T-cell (primary cell): ENCODE measurements around the gene NAV2. TPM values are rescaled to one million over a fixed set of nuclear protein-coding genes. Genes with fewer than 3 reads are reported as not detected.

Experiments
- ATAC-seq, 4 experiments: fragments of 200-7000 bp in 3 of 4; fragments of 150-1000 bp in 1 of 4; cut with Tn5 transposase; replicated peaks in 1 of 4; 1 replicate in 3 of 4; 2 replicates in 1 of 4; pipeline ENCODE4 v1.10.0; 2021; ENCODE audit warnings: moderate library complexity in 3 of 4, mild to moderate bottlenecking in 2 of 4, moderate number of reproducible peaks in 1 of 4
- CTCF ChIA-PET, 2 donors: fragments of 300-600 bp; sonication (Branson Sonifier 250); formaldehyde crosslinking; loops; one replicate each; lab custom pipeline; 2022; ENCODE audit warnings: antibody characterized with exemption in 2 of 2; lab: Charles Lee
- POLR2A ChIA-PET, 2 donors: fragments of 300-600 bp; sonication (Branson Sonifier 250); formaldehyde crosslinking; loops; one replicate each; lab custom pipeline; 2022; ENCODE audit warnings: antibody characterized with exemption in 2 of 2; lab: Charles Lee
- DNase-seq, 35 experiments: peaks; one replicate each; pipeline versions ENCODE4 v3.0.0 to v3.0.0-alpha.2; 2013 to 2023
- H3K27ac ChIP-seq: one replicate; pipeline ENCODE4 v1.5.1; 2013; ENCODE audit warnings: low read length
- H3K27me3 ChIP-seq, 2 experiments: replicated peaks in 1 of 2; 1 replicate in 1 of 2; 2 replicates in 1 of 2; pipeline versions ENCODE4 v1.6.1 to v1.7.0; 2013; ENCODE audit warnings: low read length in 1 of 2, mixed read lengths in 1 of 2; ENCODE audit not compliant: control insufficient read depth in 2 of 2, insufficient read depth in 2 of 2; ENCODE audit errors: extremely low read depth in 1 of 2
- H3K36me3 ChIP-seq, 2 donors: 1 replicate in 1 of 2; 2 replicates in 1 of 2; pipeline versions ENCODE4 v1.6.1 to v1.7.0; 2013; ENCODE audit warnings: low read length in 1 of 2; ENCODE audit not compliant: control insufficient read depth in 2 of 2, insufficient read depth in 1 of 2; ENCODE audit errors: extremely low read depth in 1 of 2
- H3K4me1 ChIP-seq, 2 experiments: 1 replicate in 1 of 2; 2 replicates in 1 of 2; pipeline versions ENCODE4 v1.6.1 to v1.7.0; 2013; ENCODE audit warnings: low read length in 2 of 2, mixed read lengths in 1 of 2; ENCODE audit not compliant: insufficient read depth in 2 of 2, control insufficient read depth in 1 of 2; ENCODE audit errors: extremely low read depth in 1 of 2
- H3K4me3 ChIP-seq, 2 donors: 1 replicate in 1 of 2; 2 replicates in 1 of 2; pipeline versions ENCODE4 v1.5.1 to v1.7.0; 2013; ENCODE audit warnings: mild to moderate bottlenecking in 2 of 2, low read length in 1 of 2, moderate library complexity in 1 of 2; ENCODE audit not compliant: control insufficient read depth in 1 of 2; ENCODE audit errors: extremely low read depth in 1 of 2
- H3K9me3 ChIP-seq: 2 replicates; pipeline ENCODE4 v1.7.0; 2013
- H3K27ac Mint-ChIP-seq, 2 donors: one replicate each; pipeline ENCODE4 v1.8.0; 2020 to 2021; ENCODE audit warnings: mild to moderate bottlenecking in 2 of 2, mixed read lengths in 2 of 2
- H3K27me3 Mint-ChIP-seq, 2 donors: one replicate each; pipeline ENCODE4 v1.8.0; 2021 to 2022; ENCODE audit warnings: mixed read lengths in 2 of 2
- H3K36me3 Mint-ChIP-seq: one replicate; pipeline ENCODE4 v1.8.0; 2021; ENCODE audit warnings: mixed read lengths
- H3K4me1 Mint-ChIP-seq, 3 donors: one replicate each; pipeline ENCODE4 v1.8.0; 2020 to 2022; ENCODE audit warnings: mixed read lengths in 3 of 3, mild to moderate bottlenecking in 1 of 3
- H3K4me3 Mint-ChIP-seq, 3 donors: one replicate each; pipeline ENCODE4 v1.8.0; 2020 to 2022; ENCODE audit warnings: mild to moderate bottlenecking in 3 of 3, mixed read lengths in 3 of 3, moderate library complexity in 3 of 3
- H3K9me3 Mint-ChIP-seq, 3 donors: one replicate each; pipeline ENCODE4 v1.8.0; 2020 to 2022; ENCODE audit warnings: mixed read lengths in 3 of 3
- WGBS: methylation state at CpG from one replicate; pipeline ENCODE4 v1.1.5; 2013; ENCODE audit warnings: missing lambda C conversion rate; ENCODE audit not compliant: insufficient coverage; 5-methylcytosine and 5-hydroxymethylcytosine counted together
- total RNA-seq, 35 experiments: library from RNA in 6 of 35; stranded (reverse) in 6 of 35; fragments of 120-200 nt in 1 of 35; gene quantifications; one replicate each; pipeline versions ENCODE4 v1.2.1 to v1.2.4 and lab custom pipeline; 2013 to 2026

The NAV2 gene
- total RNA-seq, 5 donors from 2014 or later (not counting 1 experiment from before 2014, with no cell fraction given): 0.55 to 3.0 (median 1.8) TPM

DNA sequence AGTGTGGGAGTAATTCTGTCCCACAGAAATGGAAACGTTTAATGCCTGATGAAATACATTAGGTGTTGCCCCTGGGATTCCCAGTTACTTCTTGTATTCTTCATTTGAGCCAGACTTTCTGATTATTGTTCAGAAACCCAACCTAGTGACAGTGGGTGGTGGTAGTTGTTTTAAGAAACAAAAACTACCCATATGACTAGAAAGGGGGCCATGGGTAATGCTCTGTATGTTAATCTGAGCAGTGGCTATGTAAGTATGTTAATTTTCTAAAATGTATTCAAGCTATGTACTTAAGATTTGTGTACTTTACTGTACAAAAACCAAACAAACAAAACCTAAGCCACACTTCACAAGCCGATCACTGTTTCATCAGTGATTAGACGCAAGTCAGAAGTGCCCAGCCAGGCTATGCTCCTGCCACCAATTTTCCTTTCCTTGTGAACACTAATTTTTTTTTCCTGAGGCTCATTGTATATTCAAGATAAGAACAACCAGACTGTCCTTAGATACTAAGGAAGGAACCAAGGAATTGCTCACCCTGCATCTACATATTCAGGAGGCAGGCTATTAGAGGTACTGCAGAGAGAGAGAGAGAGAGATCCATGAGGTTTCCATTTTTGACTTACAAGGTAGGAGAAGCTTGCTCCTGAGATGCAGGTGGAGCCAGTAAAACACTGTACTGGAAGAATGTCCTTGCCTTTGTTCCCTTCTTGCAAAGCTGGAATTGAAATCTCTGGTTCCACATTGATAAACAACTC, 324.9 kb downstream of the NAV2 start:
- ChIA-PET CTCF (no interaction called here), POLR2A (no interaction called here)
- no peaks in the 10 kb centered on the region for H3K36me3 Mint-ChIP-seq
- Histone ChIP-seq H3K27me3 (peaks cover 0 to 6% of the 10 kb centered on the region in 2 experiments), H3K4me1 (no peaks in the 10 kb centered on the region), H3K9me3 (no peaks in the 10 kb centered on the region), H3K4me3 (no peak overlapping the region), H3K36me3 (no peaks in the 10 kb centered on the region), H3K27ac (no peak overlapping the region)
- H3K4me3 Mint-ChIP-seq: no peak overlapping the region
- H3K27ac Mint-ChIP-seq: no peak overlapping the region
- no peaks in the 10 kb centered on the region for H3K4me1 Mint-ChIP-seq
- 64% methylated on average over 2 of the region's 3 CpGs for WGBS
- H3K9me3 Mint-ChIP-seq: no peaks in the 10 kb centered on the region
- no peak for ATAC-seq
- DNase-seq: no peak
- peaks cover 0 to 28% of the 10 kb centered on the region in 2 donors for H3K27me3 Mint-ChIP-seq

DNA sequence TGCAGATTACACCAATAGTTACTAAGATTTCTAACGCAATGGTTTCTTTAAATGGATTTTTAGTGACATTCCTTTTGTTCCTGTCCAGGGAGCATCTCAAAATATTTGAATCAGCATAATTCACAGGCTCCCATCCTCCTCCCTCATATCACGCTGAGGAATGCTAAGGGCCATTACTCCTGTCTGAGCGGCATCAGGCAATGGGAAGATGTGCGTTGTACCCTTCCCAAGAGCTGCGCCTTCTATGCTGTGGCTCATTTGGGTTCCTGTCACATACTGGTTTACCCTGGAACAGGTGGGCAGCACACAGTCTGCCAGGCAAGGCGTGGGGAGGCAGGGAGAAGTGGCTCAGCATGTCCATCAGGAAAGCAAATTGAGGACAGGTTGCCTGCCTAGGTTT, 325.8 kb downstream of the NAV2 start:
- ATAC-seq: no peak
- no peaks in the 10 kb centered on the region for H3K4me1 ChIP-seq
- ChIA-PET POLR2A (no interaction called here), CTCF (no interaction called here)
- no peaks in the 10 kb centered on the region for H3K36me3 Mint-ChIP-seq
- DNase-seq: no peak
- no peaks in the 10 kb centered on the region for H3K4me1 Mint-ChIP-seq
- H3K27me3 ChIP-seq: peaks cover 0 to 6% of the 10 kb centered on the region in 2 experiments
- no peak overlapping the region for H3K4me3 Mint-ChIP-seq
- WGBS: 86% methylated on average over 5 of the region's 6 CpGs
- H3K9me3 Mint-ChIP-seq: no peaks in the 10 kb centered on the region
- H3K27ac Mint-ChIP-seq: no peak overlapping the region
- no peak overlapping the region for H3K27ac ChIP-seq
- H3K4me3 ChIP-seq: no peak overlapping the region
- H3K27me3 Mint-ChIP-seq: peaks cover 0 to 25% of the 10 kb centered on the region in 2 donors
- no peaks in the 10 kb centered on the region for H3K9me3 ChIP-seq
- H3K36me3 ChIP-seq: no peaks in the 10 kb centered on the region

GRCh38 chr11:20038972-20039371, 326.3 kb downstream of the NAV2 start:
- no peaks in the 10 kb centered on the region for H3K4me1 Mint-ChIP-seq
- POLR2A ChIA-PET: no interaction called here
- CTCF ChIA-PET: no interaction called here
- Histone ChIP-seq H3K36me3 (no peaks in the 10 kb centered on the region), H3K27me3 (peaks cover 0 to 6% of the 10 kb centered on the region in 2 experiments), H3K4me1 (no peaks in the 10 kb centered on the region), H3K9me3 (no peaks in the 10 kb centered on the region), H3K4me3 (no peak overlapping the region), H3K27ac (no peak overlapping the region)
- H3K27me3 Mint-ChIP-seq: peaks cover 0 to 25% of the 10 kb centered on the region in 2 donors
- no peak for ATAC-seq
- no peaks in the 10 kb centered on the region for H3K36me3 Mint-ChIP-seq
- H3K4me3 Mint-ChIP-seq: no peak overlapping the region
- WGBS: 83% methylated on average over 1 of the region's 3 CpGs
- no peaks in the 10 kb centered on the region for H3K9me3 Mint-ChIP-seq
- DNase-seq: no peak
- H3K27ac Mint-ChIP-seq: no peak overlapping the region

- Mint-ChIP-seq H3K36me3 (no peaks in the 10 kb centered on the region), H3K27me3 (peaks cover 0 to 20% of the 10 kb centered on the region in 2 donors), H3K27ac (no peak overlapping the region), H3K9me3 (no peaks in the 10 kb centered on the region), H3K4me1 (no peaks in the 10 kb centered on the region), H3K4me3 (no peak overlapping the region)
- H3K4me3 ChIP-seq: no peak overlapping the region
- 93% methylated on average over 2 of the region's 3 CpGs for WGBS
- H3K9me3 ChIP-seq: no peaks in the 10 kb centered on the region
- H3K27ac ChIP-seq: no peak overlapping the region
- H3K4me1 ChIP-seq: no peaks in the 10 kb centered on the region
- ATAC-seq (no peak), DNase-seq (no peak)
- H3K27me3 ChIP-seq: peaks cover 0 to 3% of the 10 kb centered on the region in 2 experiments
- POLR2A ChIA-PET: no interaction called here
- no peaks in the 10 kb centered on the region for H3K36me3 ChIP-seq
- CTCF ChIA-PET: no interaction called here
Measured at GRCh38 chr11:20041499-20041898, 328.9 kb downstream of the NAV2 start.

DNA sequence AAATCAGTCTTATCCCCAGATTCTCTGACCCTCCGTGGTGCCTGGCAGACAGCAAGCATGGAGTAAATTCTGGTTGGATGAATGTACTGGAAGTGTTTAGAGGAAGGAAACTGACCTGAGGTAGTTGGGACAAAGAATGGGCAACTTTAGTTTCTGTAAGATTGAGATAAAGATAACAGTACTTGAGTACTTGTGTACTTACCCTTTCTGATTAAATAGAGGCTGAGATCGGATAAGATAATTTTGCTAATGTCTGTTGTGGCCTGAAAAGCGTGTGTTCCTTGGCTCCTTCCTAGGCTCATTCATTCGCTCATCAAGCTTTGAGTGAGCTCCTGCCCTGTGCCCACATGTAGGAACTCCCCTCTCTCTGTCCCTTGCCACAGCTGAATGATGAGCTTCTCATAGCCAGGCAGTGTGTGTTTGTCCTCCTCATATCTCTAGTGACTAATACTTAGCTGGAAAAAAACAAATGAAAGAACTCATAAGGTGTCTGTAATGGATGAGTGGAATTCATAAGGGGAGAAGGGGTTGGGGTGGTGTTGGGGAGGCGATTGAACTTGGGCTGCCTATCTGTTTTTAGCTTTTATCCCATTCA, 329.5 kb downstream of the NAV2 start:
- H3K27ac ChIP-seq: no peak overlapping the region
- H3K4me1 ChIP-seq: no peaks in the 10 kb centered on the region
- H3K36me3 ChIP-seq: no peaks in the 10 kb centered on the region
- WGBS: 79% methylated on average over 2 of the region's 5 CpGs
- H3K4me3 ChIP-seq: no peak overlapping the region
- Mint-ChIP-seq H3K27ac (no peak overlapping the region), H3K36me3 (no peaks in the 10 kb centered on the region), H3K4me3 (no peak overlapping the region), H3K4me1 (no peaks in the 10 kb centered on the region), H3K27me3 (peaks cover 0 to 19% of the 10 kb centered on the region in 2 donors), H3K9me3 (no peaks in the 10 kb centered on the region)
- no peak for DNase-seq
- H3K9me3 ChIP-seq: no peaks in the 10 kb centered on the region
- no peak for ATAC-seq
- H3K27me3 ChIP-seq: peaks cover 0 to 3% of the 10 kb centered on the region in 2 experiments
- POLR2A ChIA-PET: no interaction called here
- CTCF ChIA-PET: no interaction called here

- no peak for DNase-seq
- Histone ChIP-seq H3K27ac (no peak overlapping the region), H3K9me3 (no peaks in the 10 kb centered on the region), H3K4me3 (no peak overlapping the region), H3K36me3 (no peaks in the 10 kb centered on the region), H3K27me3 (peaks cover 0 to 3% of the 10 kb centered on the region in 2 experiments), H3K4me1 (no peaks in the 10 kb centered on the region)
- POLR2A ChIA-PET: no interaction called here
- Mint-ChIP-seq H3K4me1 (no peaks in the 10 kb centered on the region), H3K4me3 (no peak overlapping the region), H3K27ac (no peak overlapping the region), H3K36me3 (no peaks in the 10 kb centered on the region), H3K9me3 (no peaks in the 10 kb centered on the region), H3K27me3 (peaks cover 0 to 18% of the 10 kb centered on the region in 2 donors)
- WGBS: 67% methylated on average over 6 of the region's 11 CpGs
- ATAC-seq: no peak
- CTCF ChIA-PET: no interaction called here
Measured at GRCh38 chr11:20042811-20043341, 330.2 kb downstream of the NAV2 start.
